GM12892 (cell line): ENCODE data around the gene KLK14.

Experiments used
- DNase-seq: peaks from one replicate; pipeline ENCODE4 v3.0.0; 2011; ENCODE audit not compliant: insufficient read length
- FAIRE-seq: peaks from 2 replicates; lab custom pipeline; 2011; peaks lifted over from hg19 to GRCh38; lab: Jason Lieb, UNC
- POLR2A ChIP-seq: IDR thresholded peaks from 2 replicates; pipeline ENCODE4 v1.6.1; 2011; ENCODE audit warnings: low read depth, low read length, control low read depth
- POLR2AphosphoS5 ChIP-seq: IDR thresholded peaks from 2 replicates; pipeline ENCODE4 v1.6.1; 2011; ENCODE audit warnings: low read depth, low read length, control low read depth
- TAF1 ChIP-seq: IDR thresholded peaks from 2 replicates; pipeline ENCODE4 v1.6.1; 2011; ENCODE audit warnings: low read depth, mild to moderate bottlenecking, control low read depth, low read length, borderline replicate concordance

The KLK14 gene

DNA sequence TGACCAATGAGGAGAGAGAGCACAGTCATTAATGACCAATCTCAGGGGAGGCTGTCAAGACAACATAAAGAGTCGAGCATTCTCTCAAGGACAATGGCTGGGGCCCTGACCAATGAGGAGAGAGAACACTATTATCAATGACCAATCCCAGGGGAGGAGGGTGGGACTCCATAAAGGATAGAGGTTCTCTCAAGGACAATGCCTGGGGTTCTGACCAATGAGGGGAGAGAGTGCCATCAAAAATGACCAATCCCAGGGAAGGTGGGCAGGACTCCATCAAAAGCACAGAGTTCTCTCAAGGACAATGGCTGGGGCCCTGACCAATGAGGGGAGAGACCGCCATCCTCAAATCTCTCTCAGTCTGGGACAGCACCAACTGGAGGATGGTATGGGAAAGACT, 53.0 kb downstream of the KLK14 start:
- TF ChIP-seq POLR2A (no peak), TAF1 (no peak), POLR2AphosphoS5 (no peak)
- FAIRE-seq (no peak), DNase-seq (no peak)
